SK-N-SH (cell line): ENCODE data around the gene PEAK1.

Experiments
- CHD2 ChIP-seq: fragments of 150-350 bp; IDR thresholded peaks from 2 replicates; pipeline ENCODE4 v1.6.1; 2018; ENCODE audit warnings: low read length; ENCODE audit not compliant: partially characterized antibody
- RCOR1 ChIP-seq: fragments of 150-350 bp; IDR thresholded peaks from 2 replicates; pipeline ENCODE4 v1.6.1; 2017; ENCODE audit warnings: antibody characterized with exemption, low read length
- RFX5 ChIP-seq: IDR thresholded peaks from 2 replicates; pipeline ENCODE4 v1.6.1; 2012; ENCODE audit warnings: mild to moderate bottlenecking, improper control_type of control experiment, low read length
- YY1 ChIP-seq: IDR thresholded peaks from 2 replicates; pipeline ENCODE4 v1.4.0; 2012; ENCODE audit warnings: low read depth, mild to moderate bottlenecking
- TF ChIP-seq, protein P1 (sequence below): fragments of 200-600 bp; sonication (generic); IDR thresholded peaks from 2 replicates; pipeline ENCODE4 v1.6.1; 2017; ENCODE audit warnings: antibody characterized with exemption, mild to moderate bottlenecking, moderate library complexity

DNA sequence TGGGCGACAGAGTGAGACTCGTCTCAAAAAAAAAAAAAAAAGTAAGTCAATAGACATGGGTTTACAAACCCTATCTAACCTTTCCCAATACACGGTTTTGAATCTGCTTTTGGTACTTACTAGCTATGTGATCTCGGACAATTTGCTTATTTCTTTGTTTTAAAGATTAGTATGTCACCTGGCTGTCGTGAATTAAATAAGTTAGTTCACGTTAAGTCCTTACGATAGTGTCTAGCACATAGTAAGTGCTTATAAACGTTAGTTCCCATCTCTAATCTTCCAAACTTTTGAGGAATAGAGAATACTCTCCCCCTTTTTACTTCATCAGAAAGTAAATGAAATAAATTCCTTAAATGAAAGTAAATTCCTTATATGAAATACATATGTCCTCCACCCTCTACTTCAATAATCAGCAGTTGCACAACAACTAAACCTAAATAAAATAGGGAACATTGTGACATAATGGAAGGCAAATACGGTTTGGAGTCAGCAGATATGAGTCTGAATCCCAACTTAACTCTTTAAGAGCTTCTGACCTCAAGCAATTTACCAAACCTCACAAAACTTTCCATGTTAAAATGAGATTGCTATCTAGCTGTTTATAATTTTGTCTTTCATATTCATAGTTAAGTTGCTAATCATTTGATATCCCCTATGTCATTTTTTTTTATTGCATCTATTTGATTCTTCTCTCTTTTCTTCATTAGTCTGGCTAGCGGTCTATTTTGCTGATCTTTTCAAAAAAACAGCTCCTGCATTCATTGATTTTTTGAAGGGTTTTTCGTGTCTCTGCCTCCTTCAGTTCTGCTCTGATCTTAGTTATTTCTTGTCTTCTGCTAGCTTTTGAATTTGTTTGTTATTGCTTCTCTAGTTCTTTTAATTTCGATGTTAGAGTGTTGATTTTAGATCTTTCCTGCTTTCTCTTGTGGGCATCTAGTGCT, 134.6 kb downstream of the PEAK1 start:
- TF ChIP-seq, protein P1, sequence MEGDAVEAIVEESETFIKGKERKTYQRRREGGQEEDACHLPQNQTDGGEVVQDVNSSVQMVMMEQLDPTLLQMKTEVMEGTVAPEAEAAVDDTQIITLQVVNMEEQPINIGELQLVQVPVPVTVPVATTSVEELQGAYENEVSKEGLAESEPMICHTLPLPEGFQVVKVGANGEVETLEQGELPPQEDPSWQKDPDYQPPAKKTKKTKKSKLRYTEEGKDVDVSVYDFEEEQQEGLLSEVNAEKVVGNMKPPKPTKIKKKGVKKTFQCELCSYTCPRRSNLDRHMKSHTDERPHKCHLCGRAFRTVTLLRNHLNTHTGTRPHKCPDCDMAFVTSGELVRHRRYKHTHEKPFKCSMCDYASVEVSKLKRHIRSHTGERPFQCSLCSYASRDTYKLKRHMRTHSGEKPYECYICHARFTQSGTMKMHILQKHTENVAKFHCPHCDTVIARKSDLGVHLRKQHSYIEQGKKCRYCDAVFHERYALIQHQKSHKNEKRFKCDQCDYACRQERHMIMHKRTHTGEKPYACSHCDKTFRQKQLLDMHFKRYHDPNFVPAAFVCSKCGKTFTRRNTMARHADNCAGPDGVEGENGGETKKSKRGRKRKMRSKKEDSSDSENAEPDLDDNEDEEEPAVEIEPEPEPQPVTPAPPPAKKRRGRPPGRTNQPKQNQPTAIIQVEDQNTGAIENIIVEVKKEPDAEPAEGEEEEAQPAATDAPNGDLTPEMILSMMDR, result no peak
- TF ChIP-seq RCOR1 (no peak), CHD2 (no peak), YY1 (no peak), RFX5 (no peak)
